ENCODE results near the gene NSG1. TPM values are rescaled to one million over a fixed set of nuclear protein-coding genes. Genes with fewer than 3 reads are reported as not detected.

NSG1 gene
- total RNA-seq, 1 donor from 2014 or later: 2.9 TPM

GRCh38 chr4:4428966-4429875, 42.3 kb downstream of the NSG1 start:
- no peaks in the 10 kb centered on the region for H3K36me3 Mint-ChIP-seq (ENCODE audit: low read depth, unreplicated experiment)
- no peak for DNase-seq (ENCODE audit: low spot score)
- H3K27me3 Mint-ChIP-seq (ENCODE audit: unreplicated experiment): peaks cover 3% of the 10 kb centered on the region
- H3K9me3 Mint-ChIP-seq (ENCODE audit: unreplicated experiment): no peaks in the 10 kb centered on the region
- no peak overlapping the region for H3K27ac Mint-ChIP-seq (ENCODE audit: unreplicated experiment)
- peaks cover 9% of the 10 kb centered on the region for H3K4me1 Mint-ChIP-seq (ENCODE audit: unreplicated experiment)
- no peak overlapping the region for H3K4me3 Mint-ChIP-seq (ENCODE audit: unreplicated experiment)
- no peak for TF ChIP-seq CTCF (IDR thresholded peaks at IDR 0.05; ENCODE audit: unreplicated experiment)

- Mint-ChIP-seq H3K4me3 (ENCODE audit: unreplicated experiment) (no peak overlapping the region), H3K27ac (ENCODE audit: unreplicated experiment) (no peak overlapping the region), H3K27me3 (ENCODE audit: unreplicated experiment) (peaks cover 1% of the 10 kb centered on the region), H3K9me3 (ENCODE audit: unreplicated experiment) (no peaks in the 10 kb centered on the region), H3K36me3 (ENCODE audit: low read depth, unreplicated experiment) (no peaks in the 10 kb centered on the region), H3K4me1 (ENCODE audit: unreplicated experiment) (peaks cover 11% of the 10 kb centered on the region)
- DNase-seq (ENCODE audit: low spot score): peak; percentile 74
- TF ChIP-seq CTCF (IDR thresholded peaks at IDR 0.05; ENCODE audit: unreplicated experiment): peak; percentile 66
Measured at GRCh38 chr4:4430492-4431195, 43.7 kb downstream of the NSG1 start.

- H3K4me3 Mint-ChIP-seq (ENCODE audit: unreplicated experiment): no peak overlapping the region
- DNase-seq (ENCODE audit: low spot score): no peak
- no peak for TF ChIP-seq CTCF (IDR thresholded peaks at IDR 0.05; ENCODE audit: unreplicated experiment)
- H3K27me3 Mint-ChIP-seq (ENCODE audit: unreplicated experiment): peaks cover 3% of the 10 kb centered on the region
- H3K36me3 Mint-ChIP-seq (ENCODE audit: low read depth, unreplicated experiment): no peaks in the 10 kb centered on the region
- peaks cover 4% of the 10 kb centered on the region for H3K4me1 Mint-ChIP-seq (ENCODE audit: unreplicated experiment)
- no peaks in the 10 kb centered on the region for H3K9me3 Mint-ChIP-seq (ENCODE audit: unreplicated experiment)
- H3K27ac Mint-ChIP-seq (ENCODE audit: unreplicated experiment): no peak overlapping the region
Measured at GRCh38 chr4:4432341-4433125, 45.6 kb downstream of the NSG1 start.

- Mint-ChIP-seq H3K4me1 (ENCODE audit: unreplicated experiment) (peaks cover 4% of the 10 kb centered on the region), H3K27me3 (ENCODE audit: unreplicated experiment) (peaks cover 3% of the 10 kb centered on the region), H3K4me3 (ENCODE audit: unreplicated experiment) (no peak overlapping the region), H3K27ac (ENCODE audit: unreplicated experiment) (no peak overlapping the region), H3K36me3 (ENCODE audit: low read depth, unreplicated experiment) (no peaks in the 10 kb centered on the region), H3K9me3 (ENCODE audit: unreplicated experiment) (no peaks in the 10 kb centered on the region)
- TF ChIP-seq CTCF (IDR thresholded peaks at IDR 0.05; ENCODE audit: unreplicated experiment): no peak
- no peak for DNase-seq (ENCODE audit: low spot score)
Measured at GRCh38 chr4:4433941-4434340, 47.0 kb downstream of the NSG1 start.
